SK-N-SH treated with all-trans-retinoic acid at 6 μM for 48 hours (cell line): ENCODE data around the gene AGTRAP.

Experiments
- ARNTL ChIP-seq: fragments of 450-650 bp; formaldehyde crosslinking; IDR thresholded peaks from 2 replicates; pipeline ENCODE4 v1.5.0; 2020; ENCODE audit warnings: low read depth, mild to moderate bottlenecking, moderate library complexity, borderline replicate concordance
- CSDC2 ChIP-seq: fragments of 250-450 bp; sonication (Bioruptor Pico); IDR thresholded peaks from 2 replicates; pipeline ENCODE4 v1.5.0; 2020; ENCODE audit warnings: mild to moderate bottlenecking, moderate library complexity
- ESRRG ChIP-seq: fragments of 250-450 bp; sonication (Bioruptor Pico); IDR thresholded peaks from 2 replicates; pipeline ENCODE4 v1.6.1; 2021; ENCODE audit warnings: mild to moderate bottlenecking
- PATZ1 ChIP-seq: fragments of 250-450 bp; sonication (Bioruptor Pico); IDR thresholded peaks from 2 replicates; pipeline ENCODE4 v1.8.0; 2020; ENCODE audit warnings: mild to moderate bottlenecking, moderate library complexity, borderline replicate concordance
- RARB ChIP-seq: fragments of 250-450 bp; sonication (Bioruptor Pico); IDR thresholded peaks from 2 replicates; pipeline ENCODE4 v1.8.0; 2021; ENCODE audit warnings: mild to moderate bottlenecking, moderate library complexity
- ZFP3 ChIP-seq: fragments of 250-450 bp; sonication (Bioruptor Pico); IDR thresholded peaks from 2 replicates; pipeline ENCODE4 v1.5.0; 2020; ENCODE audit warnings: mild to moderate bottlenecking, moderate library complexity
- ZFP30 ChIP-seq: fragments of 450-650 bp; formaldehyde crosslinking; IDR thresholded peaks from 2 replicates; pipeline ENCODE4 v1.5.0; 2022; ENCODE audit warnings: mild to moderate bottlenecking, moderate library complexity

- no peak for TF ChIP-seq ZFP3 (CRISPR knock-in tag)
- no peak for TF ChIP-seq PATZ1 (CRISPR knock-in tag)
- TF ChIP-seq ARNTL = no peak
- TF ChIP-seq ZFP30 (CRISPR knock-in tag) = no peak
- TF ChIP-seq RARB (CRISPR knock-in tag) = no peak
- TF ChIP-seq ESRRG (CRISPR knock-in tag) = no peak
- TF ChIP-seq CSDC2 = no peak
Observed at GRCh38 chr1:11736746-11737639, 1.1 kb downstream of the AGTRAP start.
